ENCODE results near the gene GPC6.

GPC6 gene

GRCh38 chr13:93687261-93687660, 460.7 kb downstream of the GPC6 start:
- DNase-seq (ENCODE audit: low spot score), result no peak
- in situ Hi-C loops (cut with MboI; ENCODE audit: low pct_unique_long_range_greater_than_20kb, low sequenced_read_pairs, unreplicated experiment), result no loop called here
- TF ChIP-seq, protein P1, sequence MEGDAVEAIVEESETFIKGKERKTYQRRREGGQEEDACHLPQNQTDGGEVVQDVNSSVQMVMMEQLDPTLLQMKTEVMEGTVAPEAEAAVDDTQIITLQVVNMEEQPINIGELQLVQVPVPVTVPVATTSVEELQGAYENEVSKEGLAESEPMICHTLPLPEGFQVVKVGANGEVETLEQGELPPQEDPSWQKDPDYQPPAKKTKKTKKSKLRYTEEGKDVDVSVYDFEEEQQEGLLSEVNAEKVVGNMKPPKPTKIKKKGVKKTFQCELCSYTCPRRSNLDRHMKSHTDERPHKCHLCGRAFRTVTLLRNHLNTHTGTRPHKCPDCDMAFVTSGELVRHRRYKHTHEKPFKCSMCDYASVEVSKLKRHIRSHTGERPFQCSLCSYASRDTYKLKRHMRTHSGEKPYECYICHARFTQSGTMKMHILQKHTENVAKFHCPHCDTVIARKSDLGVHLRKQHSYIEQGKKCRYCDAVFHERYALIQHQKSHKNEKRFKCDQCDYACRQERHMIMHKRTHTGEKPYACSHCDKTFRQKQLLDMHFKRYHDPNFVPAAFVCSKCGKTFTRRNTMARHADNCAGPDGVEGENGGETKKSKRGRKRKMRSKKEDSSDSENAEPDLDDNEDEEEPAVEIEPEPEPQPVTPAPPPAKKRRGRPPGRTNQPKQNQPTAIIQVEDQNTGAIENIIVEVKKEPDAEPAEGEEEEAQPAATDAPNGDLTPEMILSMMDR (IDR thresholded peaks at IDR 0.05; ENCODE audit: extremely low read depth, insufficient read depth, missing control alignments), result no peak

DNA sequence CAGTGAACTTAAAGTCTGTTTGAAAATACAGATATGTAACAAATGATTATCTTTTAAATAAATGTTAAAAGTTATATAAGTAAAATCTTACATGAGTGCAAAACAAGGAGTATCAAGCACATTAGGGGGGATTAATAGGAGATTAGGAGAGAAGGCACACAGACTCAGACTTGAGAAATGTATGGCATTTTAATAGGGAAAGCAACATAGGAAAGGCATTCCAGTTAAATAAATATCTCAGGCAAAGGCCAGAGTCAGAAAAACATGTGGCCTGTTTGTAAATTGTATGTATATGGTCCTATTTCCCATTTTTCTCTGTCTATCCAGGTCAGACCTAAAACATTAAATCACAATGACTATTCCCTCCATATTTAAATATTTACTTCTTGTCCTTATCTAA, 462.7 kb downstream of the GPC6 start:
- no peak for DNase-seq (ENCODE audit: low spot score)
- in situ Hi-C loops (cut with MboI; ENCODE audit: low pct_unique_long_range_greater_than_20kb, low sequenced_read_pairs, unreplicated experiment), result no loop called here
- TF ChIP-seq, protein P1 (IDR thresholded peaks at IDR 0.05; ENCODE audit: extremely low read depth, insufficient read depth, missing control alignments), result no peak

DNA sequence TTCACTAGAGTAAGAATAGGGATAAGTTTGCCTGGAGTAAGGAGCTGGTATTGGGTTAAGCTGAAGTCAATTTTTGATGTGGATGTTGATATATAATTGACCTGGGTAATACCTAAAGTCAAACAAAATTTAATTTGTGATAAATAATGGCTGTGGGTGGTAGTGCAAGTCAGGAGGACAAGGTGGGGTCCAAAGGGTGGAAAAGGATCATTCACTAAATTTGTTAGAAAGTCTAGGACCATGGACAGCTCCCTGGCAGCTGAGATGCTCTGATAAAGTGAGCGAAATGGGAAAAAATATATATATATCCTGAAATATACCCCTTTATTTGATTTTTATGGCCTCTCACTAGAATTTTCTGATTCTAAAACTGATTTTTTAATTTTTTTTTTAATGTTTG, 463.5 kb downstream of the GPC6 start:
- in situ Hi-C loops (cut with MboI; ENCODE audit: low pct_unique_long_range_greater_than_20kb, low sequenced_read_pairs, unreplicated experiment), result no loop called here
- TF ChIP-seq, protein P1 (IDR thresholded peaks at IDR 0.05; ENCODE audit: extremely low read depth, insufficient read depth, missing control alignments), result no peak

DNA sequence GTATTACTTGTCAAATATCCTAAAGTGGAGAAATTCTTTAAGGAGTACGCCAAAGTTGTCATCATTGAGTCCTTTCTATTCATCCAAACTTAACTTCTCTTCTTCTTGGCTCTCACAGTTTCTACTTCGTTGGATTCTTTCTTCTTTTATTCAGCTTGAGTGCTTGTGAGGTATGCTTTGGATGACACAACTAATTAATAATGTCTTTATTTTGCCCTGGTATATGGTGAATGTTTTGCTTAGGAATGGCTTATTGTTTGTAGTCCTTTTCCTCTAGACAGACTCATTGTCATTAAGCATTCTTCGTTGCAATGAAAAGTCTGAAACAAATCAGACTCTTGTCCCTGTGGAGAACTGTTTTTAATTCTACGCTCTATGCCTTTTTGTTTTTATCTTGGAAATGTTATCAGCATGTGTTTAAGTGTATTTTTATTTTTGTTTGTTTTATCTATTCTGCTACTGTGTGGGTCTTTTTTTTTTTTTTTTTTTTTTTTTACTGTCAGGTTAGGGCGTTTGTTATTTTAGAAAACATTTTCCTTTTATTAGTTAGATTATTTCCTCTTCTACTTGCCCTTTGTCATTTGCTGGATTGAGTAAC, 471.5 kb downstream of the GPC6 start:
- in situ Hi-C loops (cut with MboI; ENCODE audit: low pct_unique_long_range_greater_than_20kb, low sequenced_read_pairs, unreplicated experiment), result no loop called here
- TF ChIP-seq, protein P1 (IDR thresholded peaks at IDR 0.05; ENCODE audit: extremely low read depth, insufficient read depth, missing control alignments), result no peak
- no peak for DNase-seq (ENCODE audit: low spot score)

More for the DNA sequence above, 463.5 kb downstream of the GPC6 start:
- no peak for DNase-seq (ENCODE audit: low spot score)

- in situ Hi-C loops (cut with MboI; ENCODE audit: low pct_unique_long_range_greater_than_20kb, low sequenced_read_pairs, unreplicated experiment), result no loop called here
These were observed 473.5 kb downstream of the GPC6 start for GRCh38 chr13:93700115-93700514.

DNA sequence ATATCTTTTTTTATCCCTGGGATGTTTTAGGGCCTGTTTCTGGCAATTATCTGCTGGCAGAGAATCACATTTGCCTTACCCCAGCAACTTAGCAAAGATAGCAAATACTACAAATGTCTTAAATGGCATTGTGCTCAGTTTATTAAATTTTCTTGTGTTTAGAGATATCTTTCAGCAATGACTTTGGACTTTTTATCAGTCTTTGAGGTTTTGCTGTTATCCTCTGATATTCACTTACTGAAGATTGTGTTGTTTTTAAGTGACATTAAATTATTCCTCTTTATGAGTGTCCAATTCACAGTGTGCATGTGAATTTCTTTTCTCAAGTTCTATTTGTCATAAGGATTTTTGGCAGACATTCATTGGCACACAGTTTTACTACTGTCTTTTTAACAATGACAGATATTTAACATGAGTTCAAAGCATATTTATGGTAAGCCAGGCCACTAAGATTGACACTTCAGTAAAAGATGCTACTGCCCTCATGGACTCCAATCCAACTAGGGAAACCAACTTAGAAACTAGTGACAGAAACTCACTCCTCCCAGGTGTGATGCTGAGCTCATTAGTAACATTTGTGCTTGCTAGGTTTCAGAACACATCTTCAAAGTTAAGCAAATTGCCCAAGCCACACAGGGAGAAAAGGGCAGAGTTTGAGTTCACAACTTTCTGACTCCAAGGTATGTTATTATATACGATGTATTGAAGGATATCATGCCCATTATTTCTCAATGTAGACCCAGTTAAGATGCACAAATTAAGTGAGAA, 481.9 kb downstream of the GPC6 start:
- DNase-seq (ENCODE audit: low spot score), result no peak

More at GRCh38 chr13:93700115-93700514, 473.5 kb downstream of the GPC6 start:
- no peak for DNase-seq (ENCODE audit: low spot score)
- TF ChIP-seq, protein P1 (IDR thresholded peaks at IDR 0.05; ENCODE audit: extremely low read depth, insufficient read depth, missing control alignments), result no peak

More for the DNA sequence above, 481.9 kb downstream of the GPC6 start:
- in situ Hi-C loops (cut with MboI; ENCODE audit: low pct_unique_long_range_greater_than_20kb, low sequenced_read_pairs, unreplicated experiment), result no loop called here
- TF ChIP-seq, protein P1 (IDR thresholded peaks at IDR 0.05; ENCODE audit: extremely low read depth, insufficient read depth, missing control alignments), result no peak
